ENCODE data around the gene HAND1. TPM values are rescaled to one million over a fixed set of nuclear protein-coding genes. Genes with fewer than 3 reads are reported as not detected.
A peak's percentile ranks its signal among the peaks of the same experiment; 100 is the strongest.

Gene HAND1
- total and polyA plus RNA-seq, 9 of the 15 experiments (the other 6 are each of a cell fraction or from before 2014, with no cell fraction given) = not detected

GRCh38 chr5:154445422-154446194 lies 32.4 kb downstream of the HAND1 start, which contains the start of gene SAP30L (continued):
- TF ChIP-seq L3MBTL2 (IDR thresholded peaks at IDR 0.05) (no peak), CBX1 (IDR thresholded peaks at IDR 0.05; ENCODE audit: low read depth) (no peak), BCLAF1 (IDR thresholded peaks at IDR 0.05; ENCODE audit: borderline replicate concordance in 1 of 2, control insufficient read depth in 1 of 2, low read depth in 2 of 2, low read length in 1 of 2) (no peak), ZBTB17 (CRISPR knock-in tag; IDR thresholded peaks at IDR 0.05) (no peak), EWSR1 (IDR thresholded peaks at IDR 0.05; ENCODE audit: borderline replicate concordance, low read depth, partially characterized antibody) (no peak), PHB2 (IDR thresholded peaks at IDR 0.05; ENCODE audit: low read depth) (no peak), HMGN3 (IDR thresholded peaks at IDR 0.05; ENCODE audit: borderline replicate concordance, extremely low read depth, insufficient read length, low read depth, low read length) (no peak), SLC30A9 (CRISPR knock-in tag; IDR thresholded peaks at IDR 0.05) (no peak), HIVEP1 (CRISPR knock-in tag; IDR thresholded peaks at IDR 0.05) (no peak), ZBTB7A (IDR thresholded peaks at IDR 0.05; ENCODE audit: borderline replicate concordance, control insufficient read depth, low read depth, low read length) (no peak), SREBF1 (IDR thresholded peaks at IDR 0.05; ENCODE audit: borderline replicate concordance, low read depth, low read length) (no peak), TCF7L2 (IDR thresholded peaks at IDR 0.05; ENCODE audit: low read depth, low read length) (no peak), GTF2E2 (tag; IDR thresholded peaks at IDR 0.05) (0 out of 2 replicates have a peak, but pooled peaks have one; percentile 49), ZNF518B (CRISPR knock-in tag; IDR thresholded peaks at IDR 0.05) (no peak), ZNF12 (CRISPR knock-in tag; IDR thresholded peaks at IDR 0.05) (no peak), MECOM (CRISPR knock-in tag; IDR thresholded peaks at IDR 0.05) (no peak), NR1H2 (CRISPR knock-in tag; IDR thresholded peaks at IDR 0.05) (no peak), GATAD2A (IDR thresholded peaks at IDR 0.05) (no peak), ZFP36 (IDR thresholded peaks at IDR 0.05; ENCODE audit: low read depth, low read length, partially characterized antibody) (no peak), SUPT5H (IDR thresholded peaks at IDR 0.05) (peak; percentile 85), RB1 (IDR thresholded peaks at IDR 0.05; ENCODE audit: low read depth) (peak; percentile 67), RAD21 (CRISPR knock-in tag; conservative IDR thresholded peaks at IDR 0.05 in 1 of 2, IDR thresholded peaks at IDR 0.05 in 1 of 2) (no peak), CHCHD3 (CRISPR knock-in tag; IDR thresholded peaks at IDR 0.05) (no peak)
